H1 (cell line): ENCODE measurements around the gene KCNB1.

Source experiments
- CBX5 ChIP-seq: fragments of 300-800, 300-1000 bp; sonication (generic); IDR thresholded peaks from 2 replicates; pipeline ENCODE4 v1.7.1; 2016; ENCODE audit warnings: antibody characterized with exemption, low read length, low read depth
- CREB1 ChIP-seq: IDR thresholded peaks from 2 replicates; pipeline ENCODE4 v1.6.1; 2012; ENCODE audit warnings: inconsistent platforms
- EGR1 ChIP-seq: IDR thresholded peaks from 2 replicates; pipeline ENCODE4 v1.6.1; 2011; ENCODE audit warnings: low read depth, low read length, borderline replicate concordance
- EZH2 ChIP-seq: fragments of 200-600 bp; sonication (generic); IDR thresholded peaks from 2 replicates; pipeline ENCODE4 v1.7.1; 2012; ENCODE audit warnings: low read depth, mild to moderate bottlenecking, moderate library complexity, low read length, inconsistent platforms; ENCODE audit not compliant: severe bottlenecking
- GABPA ChIP-seq: IDR thresholded peaks from 2 replicates; pipeline ENCODE4 v1.6.1; 2011; ENCODE audit warnings: mild to moderate bottlenecking, low read length, moderate library complexity, borderline replicate concordance; ENCODE audit not compliant: insufficient read depth
- RXRA ChIP-seq: IDR thresholded peaks from 2 replicates; pipeline ENCODE4 v1.6.1; 2011; ENCODE audit warnings: low read depth, mild to moderate bottlenecking, low read length, moderate library complexity; ENCODE audit not compliant: insufficient read depth
- SP2 ChIP-seq: IDR thresholded peaks from 2 replicates; pipeline ENCODE4 v1.6.1; 2012; ENCODE audit warnings: mild to moderate bottlenecking, low read length, inconsistent platforms
- TAF1 ChIP-seq: IDR thresholded peaks from 2 replicates; pipeline ENCODE4 v1.6.1; 2011; ENCODE audit warnings: mild to moderate bottlenecking, low read depth, low read length
- TF ChIP-seq, protein P1 (sequence below), 3 experiments: IDR thresholded peaks; 1 replicate in 2 of 3; 2 replicates in 1 of 3; pipeline versions ENCODE4 v1.5.1 to v1.6.1; 2011; ENCODE audit warnings: low read length in 3 of 3, mild to moderate bottlenecking in 3 of 3, inconsistent platforms in 2 of 3, low read depth in 1 of 3, moderate library complexity in 1 of 3; ENCODE audit not compliant: insufficient read depth in 1 of 3; ENCODE audit errors: control extremely low read depth in 1 of 3

GRCh38 chr20:49513517-49513916 is 31.0 kb upstream of the KCNB1 start:
- TF ChIP-seq EGR1 (no peak), EZH2 (no peak), GABPA (no peak), TAF1 (no peak), RXRA (no peak), CBX5 (no peak), SP2 (no peak), CREB1 (no peak)
- TF ChIP-seq, protein P1, sequence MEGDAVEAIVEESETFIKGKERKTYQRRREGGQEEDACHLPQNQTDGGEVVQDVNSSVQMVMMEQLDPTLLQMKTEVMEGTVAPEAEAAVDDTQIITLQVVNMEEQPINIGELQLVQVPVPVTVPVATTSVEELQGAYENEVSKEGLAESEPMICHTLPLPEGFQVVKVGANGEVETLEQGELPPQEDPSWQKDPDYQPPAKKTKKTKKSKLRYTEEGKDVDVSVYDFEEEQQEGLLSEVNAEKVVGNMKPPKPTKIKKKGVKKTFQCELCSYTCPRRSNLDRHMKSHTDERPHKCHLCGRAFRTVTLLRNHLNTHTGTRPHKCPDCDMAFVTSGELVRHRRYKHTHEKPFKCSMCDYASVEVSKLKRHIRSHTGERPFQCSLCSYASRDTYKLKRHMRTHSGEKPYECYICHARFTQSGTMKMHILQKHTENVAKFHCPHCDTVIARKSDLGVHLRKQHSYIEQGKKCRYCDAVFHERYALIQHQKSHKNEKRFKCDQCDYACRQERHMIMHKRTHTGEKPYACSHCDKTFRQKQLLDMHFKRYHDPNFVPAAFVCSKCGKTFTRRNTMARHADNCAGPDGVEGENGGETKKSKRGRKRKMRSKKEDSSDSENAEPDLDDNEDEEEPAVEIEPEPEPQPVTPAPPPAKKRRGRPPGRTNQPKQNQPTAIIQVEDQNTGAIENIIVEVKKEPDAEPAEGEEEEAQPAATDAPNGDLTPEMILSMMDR (IDR thresholded peaks at IDR 0.05; ENCODE audit: control extremely low read depth in 1 of 3, insufficient read depth in 1 of 3, low read depth in 1 of 3, low read length in 3 of 3) = no peak
